K562 (cell line): Measurements from ENCODE around the gene PACRG. TPM values are rescaled to one million over a fixed set of nuclear protein-coding genes. Genes with fewer than 3 reads are reported as not detected.

Experiments
- ATAC-seq: fragments of 200-7000 bp; cut with Tn5 transposase; 3 replicates; pipeline ENCODE4 v1.9.1; 2020; ENCODE audit warnings: moderate library complexity
- BruUV-seq: library from RNA; stranded (reverse); fragments of 400-500 nt; replicated peaks from 2 replicates; lab custom pipeline; 2021; lab: Mats Ljungman, UMichigan
- CTCF ChIA-PET: fragments of 300-600 bp; formaldehyde crosslinking; extraction: SDS; loops from one replicate; lab custom pipeline; 2021; ENCODE audit warnings: low intra/inter-chr PET ratio; lab: Yijun Ruan, JAX
- POLR2A ChIA-PET: fragments of 300-600, 350-650 bp; sonication (Branson Sonifier 250); formaldehyde crosslinking; extraction: SDS; loops from one replicate; lab custom pipeline; 2021; ENCODE audit warnings: antibody characterized with exemption, inconsistent platforms; lab: Yijun Ruan, JAX
- DNase-seq, 4 experiments: peaks; one replicate each; pipeline versions ENCODE4 v3.0.0 to v3.0.0-alpha.2; 2011 to 2018; ENCODE audit warnings: low spot score in 3 of 4, mixed read lengths in 3 of 4; ENCODE audit errors: extremely low read depth in 1 of 4
- FAIRE-seq: peaks from 2 replicates; lab custom pipeline; 2011; peaks lifted over from hg19 to GRCh38; lab: Jason Lieb, UNC
- H2AFZ ChIP-seq: 2 replicates; pipeline ENCODE4 v1.6.0; 2011; ENCODE audit warnings: low read depth, low read length, control low read depth, inconsistent platforms
- H3K27ac ChIP-seq: fragments of 200-600 bp; 3 replicates; pipeline ENCODE4 v1.8.0; 2011; ENCODE audit warnings: low read depth, mild to moderate bottlenecking, control low read depth, inconsistent platforms, low read length, moderate library complexity, mixed read lengths; ENCODE audit errors: extremely low read depth
- H3K27me3 ChIP-seq, 2 experiments: fragments of 300-600 bp in 1 of 2; 2 replicates in 1 of 2; 3 replicates in 1 of 2; pipeline versions ENCODE4 v1.6.0 to v1.8.0; 2011; ENCODE audit warnings: inconsistent platforms in 2 of 2, low read length in 2 of 2, mild to moderate bottlenecking in 1 of 2, mixed read lengths in 1 of 2, moderate library complexity in 1 of 2; ENCODE audit not compliant: control insufficient read depth in 2 of 2, insufficient read depth in 2 of 2
- H3K36me3 ChIP-seq: fragments of 300-600 bp; 3 replicates; pipeline ENCODE4 v1.8.0; 2011; ENCODE audit warnings: mild to moderate bottlenecking, low read length, inconsistent platforms; ENCODE audit not compliant: control insufficient read depth, insufficient read depth
- H3K4me1 ChIP-seq, 2 experiments: fragments of 200-600 bp in 1 of 2; replicated peaks in 1 of 2; 2 replicates in 1 of 2; 3 replicates in 1 of 2; pipeline versions ENCODE4 v1.5.1 to v1.8.0; 2011; ENCODE audit warnings: inconsistent platforms in 2 of 2, low read length in 2 of 2, mild to moderate bottlenecking in 1 of 2, mixed read lengths in 1 of 2, moderate library complexity in 1 of 2; ENCODE audit not compliant: control insufficient read depth in 2 of 2, insufficient read depth in 2 of 2
- H3K4me2 ChIP-seq: 2 replicates; pipeline ENCODE4 v1.6.1; 2011; ENCODE audit warnings: low read length, control low read depth, inconsistent platforms, mixed read lengths; ENCODE audit not compliant: insufficient read depth
- H3K4me3 ChIP-seq: fragments of 200-600 bp; sonication (generic), shearing (Covaris generic); 2 replicates; pipeline ENCODE4 v1.5.1; 2016; ENCODE audit warnings: control low read depth, inconsistent platforms
- H3K79me2 ChIP-seq: fragments of 200-600 bp; 3 replicates; pipeline ENCODE4 v1.8.0; 2011; ENCODE audit warnings: low read length, inconsistent platforms; ENCODE audit not compliant: control insufficient read depth, insufficient read depth
- H3K9ac ChIP-seq, 2 experiments: 2 replicates each; pipeline versions ENCODE4 v1.6.0 to v1.6.1; 2011; ENCODE audit warnings: low read depth in 2 of 2, low read length in 2 of 2, control low read depth in 1 of 2, inconsistent platforms in 1 of 2, mild to moderate bottlenecking in 1 of 2, mixed read lengths in 1 of 2; ENCODE audit not compliant: insufficient read depth in 1 of 2
- H3K9me1 ChIP-seq: one replicate; pipeline ENCODE4 v1.6.0; 2011; ENCODE audit warnings: inconsistent platforms, mild to moderate bottlenecking, low read length, moderate library complexity; ENCODE audit not compliant: control insufficient read depth, insufficient read depth
- H3K9me3 ChIP-seq: replicated peaks from 2 replicates; pipeline ENCODE4 v1.5.1; 2011; ENCODE audit warnings: low read depth, low read length, inconsistent platforms; ENCODE audit not compliant: control insufficient read depth, insufficient read depth
- H4K20me1 ChIP-seq: replicated peaks from 2 replicates; pipeline ENCODE4 v1.6.1; 2011; ENCODE audit warnings: low read length, inconsistent platforms, mixed read lengths; ENCODE audit not compliant: control insufficient read depth, insufficient read depth
- ILK ChIP-seq: fragments of 450-650 bp; IDR thresholded peaks from 2 replicates; pipeline ENCODE4 v1.6.1; 2016; ENCODE audit warnings: missing genetic modification characterization, low read depth, mild to moderate bottlenecking, missing compliant biosample characterization, moderate library complexity, borderline replicate concordance
- ZNF316 ChIP-seq: fragments of 450-650 bp; IDR thresholded peaks from 2 replicates; pipeline ENCODE4 v1.6.1; 2016
- ZSCAN32 ChIP-seq: fragments of 450-650 bp; formaldehyde crosslinking; IDR thresholded peaks from 2 replicates; pipeline ENCODE4 v1.4.0; 2020; ENCODE audit warnings: mild to moderate bottlenecking, moderate library complexity
- WGBS: fragments of 100-300 bp; shearing (Covaris generic); methylation state at CpG from one replicate; pipeline ENCODE4 v1.1.6; 2016; ENCODE audit warnings: low coverage, mixed read lengths; ENCODE audit not compliant: insufficient coverage; ENCODE audit errors: missing lambda C conversion rate; 5-methylcytosine and 5-hydroxymethylcytosine counted together
- in situ Hi-C: fragments of 300-500 bp; cut with MboI; formaldehyde crosslinking; loops from 4 replicates; pipeline ENCODE4 v1.15.0; 2018; ENCODE audit warnings: inconsistent platforms, mixed read lengths
- intact Hi-C: fragments of 100-400 bp; cut with micrococcal nuclease; formaldehyde crosslinking; loops from 2 replicates; pipeline ENCODE4 v1.14.2; 2022
- polyA plus RNA-seq, 8 experiments: library from polyadenylated mRNA; depleted of rRNA in 4 of 8; stranded (reverse) in 5 of 8; unstranded in 3 of 8; fragments of >200 nt; fragmentation: Nextera tagmentation in 2 of 8; fragmentation: Illumina TruSeq in 1 of 8; extraction: Ambion mirVana in 2 of 8; extraction: Trizol in 1 of 8; gene quantifications; 2 replicates each; pipeline versions ENCODE4 v1.2.1 to v1.2.3, GENCODE V29; 2011 to 2014; ENCODE audit warnings: inconsistent platforms in 1 of 8, missing spikeins in 1 of 8
- total RNA-seq, 7 experiments: library from RNA; depleted of rRNA in 6 of 7; stranded (reverse); fragments of >200 nt in 6 of 7; fragmentation: Illumina TruSeq in 2 of 7; extraction: Trizol in 2 of 7; gene quantifications; 2 replicates each; pipeline versions ENCODE4 v1.2.1 to v1.2.3, GENCODE V29; 2011 to 2021; ENCODE audit warnings: low replicate concordance in 1 of 7
- TF ChIP-seq, protein P1 (sequence below): IDR thresholded peaks from 2 replicates; pipeline ENCODE4 v1.6.1; 2011; ENCODE audit not compliant: insufficient read length; ENCODE audit errors: extremely low read depth
- TF ChIP-seq, protein P2 (sequence below): fragments of 450-650 bp; IDR thresholded peaks from 2 replicates; pipeline ENCODE4 v1.6.1; 2016; ENCODE audit warnings: low read depth, mild to moderate bottlenecking, moderate library complexity

The PACRG gene
- total and polyA plus RNA-seq, 9 of the 15 experiments (the other 6 are each of a cell fraction or from before 2014, with no cell fraction given) = 0.04 TPM; not detected in 8

DNA sequence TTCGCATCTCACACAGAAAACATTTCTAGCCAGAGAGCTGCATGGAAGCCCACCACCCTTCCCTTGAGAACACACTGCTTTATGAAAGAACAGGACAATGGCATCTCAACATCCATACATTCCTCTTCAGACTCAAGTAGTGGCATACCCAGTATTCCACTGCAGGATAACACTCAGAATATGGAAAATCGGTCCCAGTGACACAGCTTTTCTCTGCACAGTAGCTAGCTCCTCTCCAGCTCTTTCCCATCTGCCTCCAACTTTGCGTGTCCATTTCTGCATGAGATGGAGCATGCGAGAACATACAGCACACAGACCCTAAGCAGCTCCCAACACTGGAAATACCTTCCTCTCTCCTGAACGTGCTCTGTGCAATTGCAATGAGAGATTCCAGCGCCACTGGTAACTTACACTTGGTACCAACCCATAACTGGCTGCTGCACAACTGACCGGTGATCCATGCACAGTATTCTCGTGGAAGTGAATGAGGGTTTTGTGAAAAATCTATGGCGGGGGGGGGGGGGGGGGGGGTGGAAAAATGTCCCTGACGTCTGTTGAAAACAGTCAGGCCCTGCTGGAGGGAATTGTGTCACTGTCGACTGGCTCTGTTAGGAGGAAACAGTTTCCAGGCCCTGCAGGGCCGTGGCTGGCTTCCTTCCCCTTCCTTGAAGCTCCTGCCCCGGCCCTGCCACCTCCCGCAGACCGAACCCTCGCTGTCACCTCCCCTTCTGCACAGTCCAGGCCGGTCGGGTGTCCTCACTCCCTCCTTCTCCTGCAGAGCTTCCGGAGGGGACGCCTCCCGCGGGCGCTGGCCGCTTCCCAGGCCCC lies 420.9 kb downstream of the PACRG start (continued):
- TF ChIP-seq, protein P1, sequence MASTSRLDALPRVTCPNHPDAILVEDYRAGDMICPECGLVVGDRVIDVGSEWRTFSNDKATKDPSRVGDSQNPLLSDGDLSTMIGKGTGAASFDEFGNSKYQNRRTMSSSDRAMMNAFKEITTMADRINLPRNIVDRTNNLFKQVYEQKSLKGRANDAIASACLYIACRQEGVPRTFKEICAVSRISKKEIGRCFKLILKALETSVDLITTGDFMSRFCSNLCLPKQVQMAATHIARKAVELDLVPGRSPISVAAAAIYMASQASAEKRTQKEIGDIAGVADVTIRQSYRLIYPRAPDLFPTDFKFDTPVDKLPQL = no peak
- no peak for TF ChIP-seq ZSCAN32 (CRISPR knock-in tag)
- TF ChIP-seq, protein P2, sequence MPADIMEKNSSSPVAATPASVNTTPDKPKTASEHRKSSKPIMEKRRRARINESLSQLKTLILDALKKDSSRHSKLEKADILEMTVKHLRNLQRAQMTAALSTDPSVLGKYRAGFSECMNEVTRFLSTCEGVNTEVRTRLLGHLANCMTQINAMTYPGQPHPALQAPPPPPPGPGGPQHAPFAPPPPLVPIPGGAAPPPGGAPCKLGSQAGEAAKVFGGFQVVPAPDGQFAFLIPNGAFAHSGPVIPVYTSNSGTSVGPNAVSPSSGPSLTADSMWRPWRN = no peak
- TF ChIP-seq ZNF316 = no peak

DNA sequence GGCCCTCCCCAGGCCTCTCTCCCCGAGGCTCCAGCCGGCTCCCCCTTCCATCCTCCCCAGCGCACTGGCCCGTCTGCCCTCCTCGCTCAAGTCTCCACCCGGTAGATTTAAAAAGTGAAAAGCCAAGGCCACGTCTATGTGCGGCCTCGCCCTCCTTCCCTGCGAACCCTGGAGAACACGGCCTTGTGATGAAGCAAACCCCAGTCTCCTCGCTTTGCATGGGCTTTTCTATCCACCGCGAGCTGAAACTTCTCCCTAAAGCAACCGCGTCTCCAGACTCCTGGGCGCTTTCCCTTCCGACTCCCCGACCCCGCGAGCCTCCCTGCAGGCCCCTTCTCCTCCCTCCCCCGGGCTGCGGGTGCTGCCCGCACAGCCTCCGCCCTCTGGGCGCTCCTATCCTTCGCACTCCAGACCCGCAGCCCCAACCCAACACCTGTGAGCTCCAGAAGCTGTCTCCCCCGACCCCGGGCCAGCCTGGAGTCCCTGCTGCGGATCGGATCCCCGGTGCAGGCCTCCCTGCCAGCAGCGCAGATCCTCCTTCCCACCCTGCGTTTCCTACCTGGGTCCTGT lies 421.6 kb downstream of the PACRG start:
- peaks cover 0 to 3% of the 10 kb centered on the region in 2 experiments; a peak in 1 of 5 replicates for H3K4me1 ChIP-seq
- no peak overlapping the region for H2AFZ ChIP-seq
- H3K9me3 ChIP-seq = no peaks in the 10 kb centered on the region
- no TSS peak for BruUV-seq
- no peaks in the 10 kb centered on the region for H3K79me2 ChIP-seq
- FAIRE-seq = no peak
- H3K4me2 ChIP-seq = no peak overlapping the region
- H3K9ac ChIP-seq = no peak overlapping the region
- in situ Hi-C loops (no loop called here), intact Hi-C loops (no loop called here)
- POLR2A ChIA-PET = interaction anchor here (0.7 kb wide), 1 partner anchor 1380 kb away, joined by 3 read pairs; no protein-coding TSS in a partner anchor
- ATAC-seq = no peak
- CTCF ChIA-PET = no interaction called here
- H3K36me3 ChIP-seq = no peaks in the 10 kb centered on the region
- no peak for DNase-seq
- no peak for TF ChIP-seq ILK (tag)
- TF ChIP-seq, all 486 proteins: peak for 0
- Histone ChIP-seq H3K9me1 (no peaks in the 10 kb centered on the region), H4K20me1 (no peaks in the 10 kb centered on the region; the same call in 1 of the 2 replicates), H3K4me3 (no peak overlapping the region), H3K27ac (no peak overlapping the region), H3K27me3 (peaks cover 21 to 32% of the 10 kb centered on the region in 2 experiments; a peak in 4 of 5 replicates)
- WGBS = 2% methylated on average over 24 of the region's 35 CpGs
